GM20000 (cell line): ENCODE measurements around the gene DPEP2.
"Not testable (repeated sequence)": the region's sequence is repeated elsewhere in the genome, so short reads cannot be mapped to it uniquely, and the experiment has no call there.

Experiments used
- DNase-seq: peaks from one replicate; pipeline ENCODE4 v3.0.0; 2012; ENCODE audit warnings: low spot score
- CTCF ChIP-seq: IDR thresholded peaks from 2 replicates; pipeline ENCODE4 v1.5.1; 2012; ENCODE audit warnings: mild to moderate bottlenecking, control low read depth; ENCODE audit errors: extremely low read depth, missing control alignments

DPEP2 gene

GRCh38 chr16:67998779-67999688 is at the start of gene DPEP2:
Gene DPEP2, minus strand, starts transcription at chr16:67999484. Its CDS starts 6,272 bp downstream, at chr16:67993212.
- not testable (repeated sequence) for DNase-seq

GRCh38 chr16:68047987-68048386 is 48.7 kb upstream of the DPEP2 start:
- DNase-seq: no peak
- no peak for TF ChIP-seq CTCF

GRCh38 chr16:68046106-68046505 is 46.8 kb upstream of the DPEP2 start:
- no peak for DNase-seq
- no peak for TF ChIP-seq CTCF

DNA sequence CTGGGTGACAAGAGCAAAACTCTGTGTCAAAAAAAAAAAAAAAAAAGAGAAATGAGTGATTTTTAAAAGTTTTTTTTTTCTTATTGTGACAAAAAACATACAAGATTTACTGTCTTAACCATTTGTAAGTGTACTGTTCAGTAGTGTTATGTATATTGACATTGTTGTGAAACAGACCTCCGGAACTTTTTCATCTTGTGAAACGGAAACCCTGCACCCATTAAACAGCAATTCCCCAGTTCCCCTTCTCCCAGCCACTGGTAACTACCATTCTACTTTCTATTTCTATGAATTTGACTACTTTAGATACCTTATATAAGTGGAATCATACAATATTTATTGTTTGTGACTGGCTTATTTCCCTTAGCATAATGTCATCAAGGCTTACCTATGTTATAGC is 42.5 kb upstream of the DPEP2 start:
- DNase-seq: no peak
- TF ChIP-seq CTCF: no peak

DNA sequence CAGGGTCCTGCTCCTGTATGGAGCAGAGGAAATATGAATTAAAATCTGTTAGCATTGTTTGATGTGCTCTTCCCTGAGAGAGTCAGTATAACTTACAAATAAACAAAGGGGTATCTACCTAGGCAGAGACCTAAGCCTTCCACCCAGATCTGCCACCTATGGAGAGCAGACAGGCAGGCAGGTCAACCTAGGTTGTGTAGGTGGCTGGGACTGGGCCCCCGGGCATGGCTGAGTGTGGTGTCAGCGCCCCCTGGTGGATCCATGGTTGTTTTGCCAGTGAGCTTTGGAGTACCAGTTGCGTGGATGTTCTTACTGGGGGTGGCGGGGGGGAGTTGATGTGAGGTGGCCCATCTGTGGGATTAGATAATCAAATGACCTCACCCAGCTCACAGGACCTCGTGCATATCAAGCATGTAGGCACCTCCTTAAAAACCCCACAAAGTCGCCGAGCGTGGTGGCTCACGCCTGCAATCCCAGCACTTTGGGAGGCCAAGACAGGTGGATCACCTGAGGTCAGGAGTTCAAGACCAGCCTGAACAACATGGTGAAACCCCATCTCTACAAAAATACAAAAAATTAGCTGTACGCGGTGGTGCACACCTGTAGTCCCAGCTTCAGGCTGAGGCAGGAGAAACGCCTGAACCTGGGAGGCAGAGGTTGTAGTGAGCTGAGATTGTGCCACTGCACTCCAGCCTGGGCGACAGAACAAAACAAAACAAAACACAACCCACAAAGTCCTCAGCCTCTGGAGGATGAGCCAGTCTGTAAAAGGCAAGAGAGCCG is 41.4 kb upstream of the DPEP2 start:
- TF ChIP-seq CTCF: peak; percentile 71
- peak; percentile 81 for DNase-seq

GRCh38 chr16:68037841-68038597 is 38.7 kb upstream of the DPEP2 start:
- peak; percentile 41 for DNase-seq

DNA sequence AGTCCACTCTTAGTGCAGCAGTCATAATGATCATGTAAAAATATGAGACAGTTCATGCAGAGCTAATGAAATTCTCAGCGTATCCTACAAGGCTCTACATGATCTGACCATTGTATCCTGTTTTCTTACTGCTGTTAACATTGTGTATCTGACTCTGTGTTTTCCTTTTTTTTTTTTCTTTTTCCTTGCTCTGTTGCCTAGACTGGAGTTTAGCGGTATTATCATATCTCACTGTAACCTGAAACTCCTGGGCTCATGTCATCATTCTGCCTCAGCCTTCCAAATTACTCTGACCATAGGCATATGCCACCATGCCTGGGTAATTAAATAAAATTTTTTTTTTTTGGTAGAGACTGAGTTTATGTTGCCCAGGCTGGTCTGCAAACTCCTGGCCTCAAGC is 35.9 kb upstream of the DPEP2 start:
- TF ChIP-seq CTCF: no peak
- DNase-seq: no peak

More at GRCh38 chr16:68037841-68038597, 38.7 kb upstream of the DPEP2 start:
- TF ChIP-seq CTCF: no peak
